DMS153 treated with DMSO at 0.1 percent for 48 hours (cell line): ENCODE data around the gene ADARB1.

ENCODE experiments used
- DNase-seq: peaks from one replicate; lab custom pipeline; 2025; ENCODE audit not compliant: unreplicated experiment; lab: John Stamatoyannopoulos, UW

The ADARB1 gene

GRCh38 chr21:45220714-45221490 lies 146.5 kb downstream of the ADARB1 start:
- DNase-seq, result no peak

GRCh38 chr21:45222001-45222400 lies 147.6 kb downstream of the ADARB1 start:
- no peak for DNase-seq

DNA sequence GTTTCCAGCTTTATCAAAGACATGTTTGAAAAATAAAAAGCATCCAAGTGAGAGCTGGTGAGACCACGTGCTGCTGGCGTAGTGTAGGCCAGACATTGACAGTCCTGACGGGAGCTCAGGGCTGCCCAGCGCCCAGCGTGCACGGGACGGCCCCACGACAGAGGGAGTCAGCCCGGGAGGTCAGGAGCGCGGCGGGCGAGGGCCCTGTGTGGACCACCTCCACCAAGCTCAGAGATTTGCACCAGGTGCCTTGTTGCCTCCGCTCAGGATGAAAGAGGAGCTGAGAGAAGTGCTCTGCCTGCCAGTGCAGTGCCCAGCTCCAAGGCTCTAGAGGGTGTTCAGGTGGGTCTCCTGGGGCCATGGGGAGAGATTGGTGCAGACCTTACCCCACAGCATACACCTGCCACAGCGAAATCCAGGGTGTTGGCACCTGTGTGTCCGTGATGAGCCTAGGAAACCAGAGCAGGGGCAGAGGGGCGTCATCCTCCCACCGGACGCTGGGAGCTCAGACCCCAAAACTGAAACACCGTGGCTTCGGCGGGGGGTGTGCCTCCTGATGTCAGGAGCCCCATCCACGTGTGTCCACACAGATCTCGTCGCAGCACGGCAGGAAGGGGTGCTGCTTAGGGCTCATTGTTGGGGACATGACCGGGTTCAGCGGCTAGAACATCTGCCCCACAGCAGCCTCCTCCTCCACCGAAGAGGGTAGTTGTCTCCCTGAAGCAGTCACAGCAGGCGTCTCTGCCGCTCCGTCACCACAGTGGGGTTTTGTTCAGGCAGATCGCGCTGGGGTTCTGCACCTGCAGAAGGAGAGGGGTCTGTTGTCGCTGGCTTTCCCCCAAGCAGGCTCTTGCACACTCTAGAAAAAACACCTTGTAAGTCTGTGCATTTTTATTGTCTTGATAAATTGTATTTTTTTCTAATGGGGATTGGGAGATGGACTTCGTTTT lies 149.1 kb downstream of the ADARB1 start:
- DNase-seq, result no peak

- DNase-seq, result no peak
Observed at GRCh38 chr21:45224189-45224938, 150.0 kb downstream of the ADARB1 start.

- DNase-seq, result no peak
Observed at GRCh38 chr21:45225041-45225740, 150.8 kb downstream of the ADARB1 start.

- DNase-seq, result no peak
Observed at GRCh38 chr21:45225741-45226327, 151.5 kb downstream of the ADARB1 start.

- no peak for DNase-seq
Observed at GRCh38 chr21:45226540-45227326, 152.4 kb downstream of the ADARB1 start.

DNA sequence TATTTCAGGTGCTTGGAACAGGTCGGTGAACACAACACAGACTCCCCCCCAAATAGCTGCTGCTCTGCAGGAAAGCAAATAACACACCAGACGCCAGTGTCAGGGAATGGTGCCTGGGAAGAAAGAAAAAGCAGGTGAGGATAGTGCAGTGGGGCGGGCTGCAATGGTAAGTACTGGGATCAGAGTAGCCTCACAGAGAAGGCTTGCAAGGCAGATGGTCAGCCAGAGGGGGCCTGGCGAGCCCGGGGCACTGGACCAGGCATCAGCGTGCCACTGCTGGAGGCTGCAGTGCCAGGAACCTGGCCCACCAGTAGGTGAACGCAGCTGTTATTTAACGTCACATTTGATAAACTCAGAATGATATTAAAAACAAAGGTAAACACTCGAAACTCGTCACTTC lies 153.4 kb downstream of the ADARB1 start:
- DNase-seq, result no peak

GRCh38 chr21:45228171-45228641 lies 153.8 kb downstream of the ADARB1 start:
- no peak for DNase-seq

GRCh38 chr21:45228656-45229240 lies 154.4 kb downstream of the ADARB1 start:
- no peak for DNase-seq

GRCh38 chr21:45231705-45232104 lies 157.3 kb downstream of the ADARB1 start:
- no peak for DNase-seq

- no peak for DNase-seq
Observed at GRCh38 chr21:45234127-45234526, 159.7 kb downstream of the ADARB1 start.

- no peak for DNase-seq
Observed at GRCh38 chr21:45234965-45235364, 160.6 kb downstream of the ADARB1 start.

GRCh38 chr21:45235488-45235887 lies 161.1 kb downstream of the ADARB1 start:
- no peak for DNase-seq

DNA sequence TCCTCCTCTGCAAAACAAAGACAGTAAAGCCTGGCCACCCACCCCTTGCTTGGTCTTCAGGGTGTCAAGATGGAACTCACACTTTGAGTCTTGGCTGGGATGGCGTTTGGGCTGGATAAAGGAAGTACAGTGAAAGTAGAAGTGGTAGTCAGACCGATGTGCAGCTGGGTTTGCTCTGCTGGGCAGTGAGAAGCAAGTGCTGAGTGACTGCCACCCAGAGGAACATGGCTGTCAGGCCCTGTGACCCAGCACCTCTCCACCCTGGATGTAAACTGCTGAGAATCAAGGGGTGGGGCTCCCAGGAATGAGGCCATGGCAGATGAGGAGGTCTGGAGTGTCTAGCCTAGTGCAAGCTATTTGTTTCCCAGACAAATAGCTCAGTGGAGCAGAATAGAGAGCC lies 162.1 kb downstream of the ADARB1 start:
- DNase-seq, result no peak

- no peak for DNase-seq
Observed at GRCh38 chr21:45237401-45237800, 163.0 kb downstream of the ADARB1 start.

GRCh38 chr21:45241357-45241756 lies 167.0 kb downstream of the ADARB1 start:
- no peak for DNase-seq

GRCh38 chr21:45243603-45244002 lies 169.2 kb downstream of the ADARB1 start:
- no peak for DNase-seq

DNA sequence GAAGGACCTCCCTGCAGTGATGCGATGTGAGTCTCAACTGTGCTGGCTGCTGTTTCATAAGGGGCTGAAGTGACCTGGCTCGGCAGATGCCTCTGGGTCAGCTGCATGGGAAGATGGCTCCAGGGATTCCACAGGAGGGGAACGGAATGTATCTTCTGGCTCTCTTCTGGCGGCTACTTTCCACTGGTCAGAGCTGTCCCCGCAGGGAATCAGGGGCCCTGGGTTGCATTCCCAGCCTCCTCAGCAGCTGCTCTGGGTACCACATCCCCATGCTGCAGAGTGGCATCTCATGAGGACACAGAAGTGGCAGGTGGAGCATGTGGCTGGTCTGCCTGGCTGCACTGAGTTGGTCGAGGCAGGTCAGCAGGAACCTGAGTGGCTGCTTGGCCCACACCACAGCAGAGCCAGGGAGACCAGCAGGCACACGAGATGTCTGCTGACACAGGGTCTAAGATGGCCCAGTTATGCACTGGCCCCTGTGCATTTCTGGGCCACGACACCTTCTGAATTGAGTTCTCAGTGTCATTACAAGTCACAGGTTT lies 170.5 kb downstream of the ADARB1 start:
- DNase-seq, result no peak
